GM18498 (cell line): Measurements from ENCODE around the gene RSBN1L.

Source experiments
- ATAC-seq: cut with Tn5 transposase; IDR thresholded peaks from one replicate; pipeline ENCODE4 v1.9.1; 2021; ENCODE audit warnings: mild to moderate bottlenecking, moderate library complexity; ENCODE audit not compliant: unreplicated experiment

Gene RSBN1L

GRCh38 chr7:77799078-77799964 is 103.1 kb downstream of the RSBN1L start:
- peak; percentile 5 for ATAC-seq

- no peak for ATAC-seq
Observed at GRCh38 chr7:77800158-77800557, 103.9 kb downstream of the RSBN1L start.

GRCh38 chr7:77800730-77801129 is 104.5 kb downstream of the RSBN1L start:
- ATAC-seq = no peak

GRCh38 chr7:77802557-77803405 is 106.5 kb downstream of the RSBN1L start:
- ATAC-seq = no peak

GRCh38 chr7:77806425-77806824 is 110.2 kb downstream of the RSBN1L start:
- no peak for ATAC-seq

GRCh38 chr7:77808517-77808916 is 112.3 kb downstream of the RSBN1L start:
- ATAC-seq = no peak

GRCh38 chr7:77811516-77812289 is 115.4 kb downstream of the RSBN1L start:
- no peak for ATAC-seq

- ATAC-seq = no peak
Observed at GRCh38 chr7:77812290-77812685, 116.0 kb downstream of the RSBN1L start.

- ATAC-seq = no peak
Observed at GRCh38 chr7:77813180-77813579, 116.9 kb downstream of the RSBN1L start.

- no peak for ATAC-seq
Observed at GRCh38 chr7:77819021-77819420, 122.8 kb downstream of the RSBN1L start.

GRCh38 chr7:77820967-77821366 is 124.7 kb downstream of the RSBN1L start:
- ATAC-seq = no peak

GRCh38 chr7:77822269-77822668 is 126.0 kb downstream of the RSBN1L start:
- ATAC-seq = no peak

- ATAC-seq = peak; percentile 41
Observed at GRCh38 chr7:77823787-77824186, 127.5 kb downstream of the RSBN1L start.

GRCh38 chr7:77824636-77825035 is 128.4 kb downstream of the RSBN1L start:
- no peak for ATAC-seq

- no peak for ATAC-seq
Observed at GRCh38 chr7:77825131-77825530, 128.9 kb downstream of the RSBN1L start.

- no peak for ATAC-seq
Observed at GRCh38 chr7:77826300-77826699, 130.0 kb downstream of the RSBN1L start.

GRCh38 chr7:77827999-77828398 is 131.7 kb downstream of the RSBN1L start:
- ATAC-seq = no peak

GRCh38 chr7:77830649-77831355 is 134.5 kb downstream of the RSBN1L start:
- no peak for ATAC-seq

- no peak for ATAC-seq
Observed at GRCh38 chr7:77831481-77831880, 135.2 kb downstream of the RSBN1L start.

- no peak for ATAC-seq
Observed at GRCh38 chr7:77831953-77832352, 135.7 kb downstream of the RSBN1L start.
